Measurements from ENCODE around the gene KDM4D.

The KDM4D gene

DNA sequence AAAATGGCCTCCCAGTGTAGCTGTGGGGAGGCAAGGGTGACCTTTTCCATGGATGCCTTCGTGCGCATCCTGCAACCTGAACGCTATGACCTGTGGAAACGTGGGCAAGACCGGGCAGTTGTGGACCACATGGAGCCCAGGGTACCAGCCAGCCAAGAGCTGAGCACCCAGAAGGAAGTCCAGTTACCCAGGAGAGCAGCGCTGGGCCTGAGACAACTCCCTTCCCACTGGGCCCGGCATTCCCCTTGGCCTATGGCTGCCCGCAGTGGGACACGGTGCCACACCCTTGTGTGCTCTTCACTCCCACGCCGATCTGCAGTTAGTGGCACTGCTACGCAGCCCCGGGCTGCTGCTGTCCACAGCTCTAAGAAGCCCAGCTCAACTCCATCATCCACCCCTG lies 24.8 kb downstream of the KDM4D start (continued):
- TF ChIP-seq, protein P1, sequence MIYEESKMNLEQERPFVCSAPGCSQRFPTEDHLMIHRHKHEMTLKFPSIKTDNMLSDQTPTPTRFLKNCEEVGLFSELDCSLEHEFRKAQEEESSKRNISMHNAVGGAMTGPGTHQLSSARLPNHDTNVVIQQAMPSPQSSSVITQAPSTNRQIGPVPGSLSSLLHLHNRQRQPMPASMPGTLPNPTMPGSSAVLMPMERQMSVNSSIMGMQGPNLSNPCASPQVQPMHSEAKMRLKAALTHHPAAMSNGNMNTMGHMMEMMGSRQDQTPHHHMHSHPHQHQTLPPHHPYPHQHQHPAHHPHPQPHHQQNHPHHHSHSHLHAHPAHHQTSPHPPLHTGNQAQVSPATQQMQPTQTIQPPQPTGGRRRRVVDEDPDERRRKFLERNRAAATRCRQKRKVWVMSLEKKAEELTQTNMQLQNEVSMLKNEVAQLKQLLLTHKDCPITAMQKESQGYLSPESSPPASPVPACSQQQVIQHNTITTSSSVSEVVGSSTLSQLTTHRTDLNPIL (CRISPR knock-in tag; IDR thresholded peaks at IDR 0.05; ENCODE audit: low read depth): no peak
- no peak for TF ChIP-seq TCF4 (CRISPR knock-in tag; IDR thresholded peaks at IDR 0.05; ENCODE audit: borderline replicate concordance)

DNA sequence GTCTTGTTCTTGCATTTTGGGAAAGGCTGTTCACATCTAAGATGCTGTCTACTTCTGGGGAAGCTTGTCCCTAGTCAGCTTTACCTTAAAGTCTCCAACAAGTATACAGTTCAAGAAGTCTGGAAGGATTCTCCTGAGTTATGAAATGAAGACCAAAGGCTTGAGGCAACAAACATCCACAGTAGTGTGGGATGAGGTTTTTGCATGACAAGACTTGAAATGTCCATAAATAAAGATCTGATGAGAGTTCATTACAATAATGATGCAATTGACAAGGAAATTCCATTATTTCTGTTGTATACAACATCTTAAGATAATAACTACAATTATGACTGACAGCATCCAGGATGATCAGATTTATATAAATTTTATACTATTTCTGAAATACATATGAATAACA lies 30.2 kb downstream of the KDM4D start:
- TF ChIP-seq, protein P2, sequence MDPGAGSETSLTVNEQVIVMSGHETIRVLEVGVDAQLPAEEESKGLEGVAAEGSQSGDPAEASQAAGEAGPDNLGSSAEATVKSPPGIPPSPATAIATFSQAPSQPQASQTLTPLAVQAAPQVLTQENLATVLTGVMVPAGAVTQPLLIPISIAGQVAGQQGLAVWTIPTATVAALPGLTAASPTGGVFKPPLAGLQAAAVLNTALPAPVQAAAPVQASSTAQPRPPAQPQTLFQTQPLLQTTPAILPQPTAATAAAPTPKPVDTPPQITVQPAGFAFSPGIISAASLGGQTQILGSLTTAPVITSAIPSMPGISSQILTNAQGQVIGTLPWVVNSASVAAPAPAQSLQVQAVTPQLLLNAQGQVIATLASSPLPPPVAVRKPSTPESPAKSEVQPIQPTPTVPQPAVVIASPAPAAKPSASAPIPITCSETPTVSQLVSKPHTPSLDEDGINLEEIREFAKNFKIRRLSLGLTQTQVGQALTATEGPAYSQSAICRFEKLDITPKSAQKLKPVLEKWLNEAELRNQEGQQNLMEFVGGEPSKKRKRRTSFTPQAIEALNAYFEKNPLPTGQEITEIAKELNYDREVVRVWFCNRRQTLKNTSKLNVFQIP (CRISPR knock-in tag; IDR thresholded peaks at IDR 0.05; ENCODE audit: borderline replicate concordance, low read depth): no peak
- TF ChIP-seq BACH2 (CRISPR knock-in tag; IDR thresholded peaks at IDR 0.05; ENCODE audit: borderline replicate concordance): no peak
- TF ChIP-seq, protein P3, sequence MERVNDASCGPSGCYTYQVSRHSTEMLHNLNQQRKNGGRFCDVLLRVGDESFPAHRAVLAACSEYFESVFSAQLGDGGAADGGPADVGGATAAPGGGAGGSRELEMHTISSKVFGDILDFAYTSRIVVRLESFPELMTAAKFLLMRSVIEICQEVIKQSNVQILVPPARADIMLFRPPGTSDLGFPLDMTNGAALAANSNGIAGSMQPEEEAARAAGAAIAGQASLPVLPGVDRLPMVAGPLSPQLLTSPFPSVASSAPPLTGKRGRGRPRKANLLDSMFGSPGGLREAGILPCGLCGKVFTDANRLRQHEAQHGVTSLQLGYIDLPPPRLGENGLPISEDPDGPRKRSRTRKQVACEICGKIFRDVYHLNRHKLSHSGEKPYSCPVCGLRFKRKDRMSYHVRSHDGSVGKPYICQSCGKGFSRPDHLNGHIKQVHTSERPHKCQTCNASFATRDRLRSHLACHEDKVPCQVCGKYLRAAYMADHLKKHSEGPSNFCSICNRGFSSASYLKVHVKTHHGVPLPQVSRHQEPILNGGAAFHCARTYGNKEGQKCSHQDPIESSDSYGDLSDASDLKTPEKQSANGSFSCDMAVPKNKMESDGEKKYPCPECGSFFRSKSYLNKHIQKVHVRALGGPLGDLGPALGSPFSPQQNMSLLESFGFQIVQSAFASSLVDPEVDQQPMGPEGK (CRISPR knock-in tag; IDR thresholded peaks at IDR 0.05; ENCODE audit: borderline replicate concordance): no peak
- no peak for TF ChIP-seq ZC3H10 (CRISPR knock-in tag; IDR thresholded peaks at IDR 0.05)
- TF ChIP-seq, protein P4, sequence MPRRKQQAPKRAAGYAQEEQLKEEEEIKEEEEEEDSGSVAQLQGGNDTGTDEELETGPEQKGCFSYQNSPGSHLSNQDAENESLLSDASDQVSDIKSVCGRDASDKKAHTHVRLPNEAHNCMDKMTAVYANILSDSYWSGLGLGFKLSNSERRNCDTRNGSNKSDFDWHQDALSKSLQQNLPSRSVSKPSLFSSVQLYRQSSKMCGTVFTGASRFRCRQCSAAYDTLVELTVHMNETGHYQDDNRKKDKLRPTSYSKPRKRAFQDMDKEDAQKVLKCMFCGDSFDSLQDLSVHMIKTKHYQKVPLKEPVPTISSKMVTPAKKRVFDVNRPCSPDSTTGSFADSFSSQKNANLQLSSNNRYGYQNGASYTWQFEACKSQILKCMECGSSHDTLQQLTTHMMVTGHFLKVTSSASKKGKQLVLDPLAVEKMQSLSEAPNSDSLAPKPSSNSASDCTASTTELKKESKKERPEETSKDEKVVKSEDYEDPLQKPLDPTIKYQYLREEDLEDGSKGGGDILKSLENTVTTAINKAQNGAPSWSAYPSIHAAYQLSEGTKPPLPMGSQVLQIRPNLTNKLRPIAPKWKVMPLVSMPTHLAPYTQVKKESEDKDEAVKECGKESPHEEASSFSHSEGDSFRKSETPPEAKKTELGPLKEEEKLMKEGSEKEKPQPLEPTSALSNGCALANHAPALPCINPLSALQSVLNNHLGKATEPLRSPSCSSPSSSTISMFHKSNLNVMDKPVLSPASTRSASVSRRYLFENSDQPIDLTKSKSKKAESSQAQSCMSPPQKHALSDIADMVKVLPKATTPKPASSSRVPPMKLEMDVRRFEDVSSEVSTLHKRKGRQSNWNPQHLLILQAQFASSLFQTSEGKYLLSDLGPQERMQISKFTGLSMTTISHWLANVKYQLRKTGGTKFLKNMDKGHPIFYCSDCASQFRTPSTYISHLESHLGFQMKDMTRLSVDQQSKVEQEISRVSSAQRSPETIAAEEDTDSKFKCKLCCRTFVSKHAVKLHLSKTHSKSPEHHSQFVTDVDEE (CRISPR knock-in tag; IDR thresholded peaks at IDR 0.05): no peak
- TF ChIP-seq, protein P1 (CRISPR knock-in tag; IDR thresholded peaks at IDR 0.05; ENCODE audit: low read depth): no peak
- no peak for TF ChIP-seq ZNF8 (CRISPR knock-in tag; IDR thresholded peaks at IDR 0.05)
- TF ChIP-seq ESRRG (CRISPR knock-in tag; IDR thresholded peaks at IDR 0.05): no peak
- no peak for TF ChIP-seq TCF4 (CRISPR knock-in tag; IDR thresholded peaks at IDR 0.05; ENCODE audit: borderline replicate concordance)
- TF ChIP-seq, protein P5, sequence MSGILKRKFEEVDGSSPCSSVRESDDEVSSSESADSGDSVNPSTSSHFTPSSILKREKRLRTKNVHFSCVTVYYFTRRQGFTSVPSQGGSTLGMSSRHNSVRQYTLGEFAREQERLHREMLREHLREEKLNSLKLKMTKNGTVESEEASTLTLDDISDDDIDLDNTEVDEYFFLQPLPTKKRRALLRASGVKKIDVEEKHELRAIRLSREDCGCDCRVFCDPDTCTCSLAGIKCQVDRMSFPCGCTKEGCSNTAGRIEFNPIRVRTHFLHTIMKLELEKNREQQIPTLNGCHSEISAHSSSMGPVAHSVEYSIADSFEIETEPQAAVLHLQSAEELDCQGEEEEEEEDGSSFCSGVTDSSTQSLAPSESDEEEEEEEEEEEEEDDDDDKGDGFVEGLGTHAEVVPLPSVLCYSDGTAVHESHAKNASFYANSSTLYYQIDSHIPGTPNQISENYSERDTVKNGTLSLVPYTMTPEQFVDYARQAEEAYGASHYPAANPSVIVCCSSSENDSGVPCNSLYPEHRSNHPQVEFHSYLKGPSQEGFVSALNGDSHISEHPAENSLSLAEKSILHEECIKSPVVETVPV (CRISPR knock-in tag; IDR thresholded peaks at IDR 0.05): no peak
- no peak for TF ChIP-seq PPARA (CRISPR knock-in tag; IDR thresholded peaks at IDR 0.05; ENCODE audit: borderline replicate concordance)
- TF ChIP-seq ZNF70 (CRISPR knock-in tag; IDR thresholded peaks at IDR 0.05): no peak
- no peak for TF ChIP-seq GLIS3 (CRISPR knock-in tag; IDR thresholded peaks at IDR 0.05)
- no peak for TF ChIP-seq CSDC2 (CRISPR knock-in tag; IDR thresholded peaks at IDR 0.05)
- TF ChIP-seq SNAI2 (CRISPR knock-in tag; IDR thresholded peaks at IDR 0.05): no peak
- ATAC-seq: no peak

DNA sequence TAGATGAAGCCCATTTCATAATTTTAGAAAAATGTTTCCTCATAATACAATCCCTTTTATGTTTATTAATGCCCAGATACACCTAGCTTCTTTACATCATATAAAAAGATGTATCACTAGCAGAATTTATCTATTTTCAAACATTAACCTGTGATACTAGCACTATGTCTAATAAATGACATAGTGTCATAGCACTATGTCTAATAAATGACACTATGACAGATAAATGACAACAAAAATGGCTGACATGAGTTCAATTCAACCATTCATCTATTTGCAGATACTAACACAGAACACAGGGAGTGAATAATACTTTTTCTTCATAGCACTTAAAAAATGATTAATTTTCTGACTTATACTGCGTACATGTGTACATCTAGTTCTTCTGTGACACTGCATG lies 32.1 kb downstream of the KDM4D start:
- ATAC-seq: no peak
- TF ChIP-seq RARB (CRISPR knock-in tag; IDR thresholded peaks at IDR 0.05) (no peak), TCF4 (CRISPR knock-in tag; IDR thresholded peaks at IDR 0.05; ENCODE audit: borderline replicate concordance) (no peak), CSDC2 (CRISPR knock-in tag; IDR thresholded peaks at IDR 0.05) (no peak), SNAI2 (CRISPR knock-in tag; IDR thresholded peaks at IDR 0.05) (no peak), ESRRG (CRISPR knock-in tag; IDR thresholded peaks at IDR 0.05) (no peak), BACH2 (CRISPR knock-in tag; IDR thresholded peaks at IDR 0.05; ENCODE audit: borderline replicate concordance) (no peak), ZNF565 (CRISPR knock-in tag; conservative IDR thresholded peaks at IDR 0.05; ENCODE audit: low read depth) (no peak), ZFP30 (CRISPR knock-in tag; IDR thresholded peaks at IDR 0.05) (no peak), PPARA (CRISPR knock-in tag; IDR thresholded peaks at IDR 0.05; ENCODE audit: borderline replicate concordance) (no peak), ARNTL (CRISPR knock-in tag; IDR thresholded peaks at IDR 0.05; ENCODE audit: borderline replicate concordance, low read depth) (no peak), ISL1 (CRISPR knock-in tag; IDR thresholded peaks at IDR 0.05) (no peak)
- TF ChIP-seq, protein P1 (CRISPR knock-in tag; IDR thresholded peaks at IDR 0.05; ENCODE audit: low read depth): no peak
- TF ChIP-seq, protein P4 (CRISPR knock-in tag; IDR thresholded peaks at IDR 0.05): no peak
- TF ChIP-seq, protein P2 (CRISPR knock-in tag; IDR thresholded peaks at IDR 0.05; ENCODE audit: borderline replicate concordance, low read depth): no peak

Data from SK-N-SH treated with all-trans-retinoic acid at 6 μM for 48 hours (cell line).